ENCODE data around the gene MAML3.

Gene MAML3

DNA sequence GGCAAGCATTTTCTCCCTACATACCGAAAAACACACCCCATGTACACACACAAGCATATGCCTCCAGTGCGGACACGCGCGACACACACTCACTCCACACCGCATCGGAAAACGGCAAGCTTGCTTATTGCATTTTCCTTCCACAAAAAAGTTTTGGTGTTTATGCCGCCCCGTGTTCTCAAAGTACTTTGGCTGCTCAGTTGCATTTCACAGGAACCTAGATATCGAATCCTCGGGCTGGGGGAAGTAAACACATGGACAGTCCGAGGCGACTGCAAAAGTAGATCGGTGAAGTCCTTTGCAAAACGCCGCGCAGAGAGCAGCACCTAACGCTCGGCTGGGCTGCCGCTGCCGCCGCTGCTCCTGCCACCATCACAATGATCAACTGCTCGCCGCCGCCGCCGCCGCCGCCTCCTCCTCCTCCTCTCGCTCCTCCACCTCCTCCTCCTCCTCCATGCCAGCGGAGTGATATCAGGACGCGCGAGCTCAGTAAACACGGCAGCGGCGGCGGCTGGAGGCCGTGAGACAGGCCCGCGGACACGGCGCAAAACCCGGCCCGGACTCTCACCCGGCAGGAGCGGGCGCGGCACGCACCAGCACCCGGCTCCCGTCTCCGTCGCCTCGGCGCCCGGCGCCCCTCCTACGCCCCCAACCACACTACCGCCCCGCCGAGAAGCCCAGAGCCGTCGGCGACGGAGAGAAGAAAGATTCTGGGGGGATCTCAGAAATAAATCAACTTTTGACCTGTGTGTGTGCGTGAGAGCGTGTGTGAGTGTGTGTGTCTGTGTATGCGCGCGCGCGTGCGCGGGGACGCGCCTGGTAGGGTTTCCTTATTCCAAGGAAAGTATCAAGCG is at the start of gene MAML3:
Gene MAML3, minus strand, starts transcription at position 467 of the 854 bp plus-strand sequence. CDS start 857 bp downstream, outside the sequence.
- peak; percentile 77 to 78 for DNase-seq

DNA sequence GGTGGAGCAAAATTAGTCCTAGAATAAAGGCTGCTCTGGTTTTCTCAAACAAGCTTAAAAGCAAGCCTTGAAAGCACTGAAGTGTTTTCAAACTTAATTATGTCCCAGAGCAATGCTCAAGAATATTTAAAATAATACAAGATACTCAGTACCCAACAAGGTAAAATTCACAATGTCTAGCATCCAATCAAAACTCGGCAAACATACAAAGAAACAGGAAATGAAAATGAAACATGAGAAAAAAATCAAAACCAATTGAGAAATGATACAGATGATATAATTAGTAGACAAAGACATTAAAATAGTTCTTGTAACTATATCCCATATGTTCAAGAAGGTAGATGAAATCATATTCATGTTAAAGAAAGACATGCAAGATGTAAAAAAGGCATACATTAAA is 45.0 kb upstream of the MAML3 start:
- no peak for DNase-seq

DNA sequence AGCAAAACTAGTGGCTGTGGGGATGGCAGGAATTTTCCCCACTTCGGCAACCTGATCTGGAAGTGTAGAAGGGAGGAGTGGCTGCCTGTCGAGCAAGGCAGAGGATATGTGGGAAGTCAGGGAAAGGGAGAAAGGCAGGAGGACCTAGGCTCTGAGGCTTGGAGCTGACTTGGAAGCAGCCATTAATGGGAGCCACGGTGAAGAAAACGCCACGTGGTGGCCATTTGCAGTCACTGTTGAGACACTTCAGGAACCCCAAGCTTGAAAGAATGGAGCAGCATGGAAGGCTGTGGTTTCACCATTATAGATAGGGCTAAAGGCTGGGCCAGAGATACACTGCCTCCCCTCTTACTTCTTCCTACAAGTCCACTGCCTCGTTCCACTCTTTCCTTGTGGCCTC is 41.8 kb upstream of the MAML3 start:
- no peak for DNase-seq

GRCh38 chr4:140189805-140190204 is 35.8 kb upstream of the MAML3 start:
- DNase-seq = no peak

DNA sequence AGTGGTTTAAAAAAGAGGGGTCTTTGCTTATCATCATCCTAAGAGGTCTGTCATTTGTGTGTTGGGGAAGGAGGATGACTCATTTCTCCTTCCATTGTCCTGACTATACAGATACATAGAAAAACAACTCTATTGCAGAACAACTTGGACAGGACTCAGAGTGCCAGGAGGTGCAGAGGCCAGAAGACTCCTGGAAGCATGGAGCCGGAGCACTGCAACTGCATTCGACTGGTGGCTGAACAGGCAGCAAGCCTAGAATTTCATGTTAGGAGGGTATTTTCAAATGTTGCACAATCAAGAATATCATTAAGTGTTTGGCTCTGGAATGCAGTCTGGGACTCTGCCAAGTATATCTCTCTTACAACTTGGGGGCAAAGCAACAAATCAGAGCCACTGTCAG is 35.0 kb upstream of the MAML3 start:
- DNase-seq = no peak

DNA sequence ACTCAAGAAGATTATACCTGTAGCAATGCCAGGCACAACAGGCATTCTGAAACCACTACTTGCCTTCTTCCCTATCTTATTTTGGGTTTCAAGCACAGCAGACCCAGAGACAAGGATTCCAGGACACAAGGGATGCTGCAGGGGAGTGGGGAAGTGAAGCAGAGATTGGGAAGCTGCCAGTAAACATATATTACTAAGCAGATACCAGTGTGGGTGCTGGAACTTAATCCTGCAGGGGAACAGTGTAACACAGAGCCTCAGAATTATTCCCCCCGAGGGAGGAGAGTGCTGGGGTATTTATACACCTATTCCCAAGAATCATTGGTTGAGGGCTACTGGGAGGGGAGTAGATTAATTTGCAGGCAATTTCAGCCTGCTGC is 33.3 kb upstream of the MAML3 start:
- DNase-seq = no peak

GRCh38 chr4:140186651-140187315 is 32.8 kb upstream of the MAML3 start:
- no peak for DNase-seq

- DNase-seq = no peak
These were observed 32.1 kb upstream of the MAML3 start for GRCh38 chr4:140186082-140186438.

GRCh38 chr4:140185412-140186081 is 31.6 kb upstream of the MAML3 start:
- no peak for DNase-seq

- no peak for DNase-seq
These were observed 29.3 kb upstream of the MAML3 start for GRCh38 chr4:140183270-140183669.

DNA sequence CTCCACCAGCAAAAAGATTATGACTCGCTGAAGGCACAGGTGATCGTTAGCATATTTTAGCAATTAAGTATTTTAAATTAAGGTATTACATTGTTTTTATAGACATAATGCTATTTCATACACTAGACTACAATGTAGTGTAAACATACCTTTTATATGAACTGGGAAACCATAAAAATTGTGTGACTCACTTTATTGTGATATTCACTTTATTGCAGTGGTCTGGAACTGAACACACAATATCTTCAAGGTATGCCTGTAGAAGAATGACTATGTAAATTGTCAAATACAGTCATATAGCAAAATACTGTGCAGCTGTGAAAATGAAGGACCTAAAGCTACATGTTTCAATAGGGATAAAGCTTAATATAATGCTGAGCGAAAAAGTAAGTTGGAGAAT is 26.6 kb upstream of the MAML3 start:
- no peak for DNase-seq

GRCh38 chr4:140176735-140177134 is 22.8 kb upstream of the MAML3 start:
- no peak for DNase-seq

DNA sequence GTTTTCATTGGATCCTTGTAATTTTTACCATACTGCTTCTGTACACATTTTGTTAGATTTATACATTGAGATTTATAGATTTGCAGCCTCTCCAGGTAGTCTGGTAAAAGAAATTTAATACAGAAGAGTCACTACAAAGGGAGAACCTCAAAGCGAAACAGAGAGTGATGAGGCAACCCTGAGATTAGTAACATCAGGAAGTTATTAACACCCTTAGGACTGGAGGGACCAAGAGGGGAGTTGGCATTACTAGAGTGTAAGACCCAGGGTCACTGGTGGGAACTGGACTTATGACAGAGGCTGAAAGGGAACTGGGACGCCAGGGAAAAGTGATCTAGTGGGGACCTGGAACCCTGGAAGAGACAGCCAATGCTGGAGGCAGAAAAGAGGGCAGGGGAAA is 20.6 kb upstream of the MAML3 start:
- DNase-seq = no peak

GRCh38 chr4:140172960-140173359 is 19.0 kb upstream of the MAML3 start:
- DNase-seq = no peak

DNA sequence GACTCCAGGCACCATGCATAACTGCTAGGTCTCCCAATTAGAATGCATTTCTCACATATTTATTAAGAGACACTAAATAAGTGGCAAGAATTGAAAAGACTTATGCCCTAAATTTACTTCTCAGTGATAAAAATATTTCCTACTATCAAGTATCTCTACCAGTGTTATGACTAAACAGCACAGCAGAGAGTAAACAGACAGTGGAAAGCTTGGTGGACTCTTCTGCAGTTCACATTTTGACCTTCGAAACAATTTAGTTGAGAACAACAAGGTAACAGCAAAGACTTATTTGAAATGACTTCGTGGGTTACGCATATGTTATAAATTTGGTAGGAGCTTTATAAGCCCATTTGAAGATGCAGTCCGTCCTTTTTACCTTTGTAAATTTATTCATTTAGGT is 16.3 kb upstream of the MAML3 start:
- DNase-seq = no peak

GRCh38 chr4:140168936-140169335 is 15.0 kb upstream of the MAML3 start:
- no peak for DNase-seq

- no peak for DNase-seq
These were observed 14.5 kb upstream of the MAML3 start for GRCh38 chr4:140168474-140168873.

DNA sequence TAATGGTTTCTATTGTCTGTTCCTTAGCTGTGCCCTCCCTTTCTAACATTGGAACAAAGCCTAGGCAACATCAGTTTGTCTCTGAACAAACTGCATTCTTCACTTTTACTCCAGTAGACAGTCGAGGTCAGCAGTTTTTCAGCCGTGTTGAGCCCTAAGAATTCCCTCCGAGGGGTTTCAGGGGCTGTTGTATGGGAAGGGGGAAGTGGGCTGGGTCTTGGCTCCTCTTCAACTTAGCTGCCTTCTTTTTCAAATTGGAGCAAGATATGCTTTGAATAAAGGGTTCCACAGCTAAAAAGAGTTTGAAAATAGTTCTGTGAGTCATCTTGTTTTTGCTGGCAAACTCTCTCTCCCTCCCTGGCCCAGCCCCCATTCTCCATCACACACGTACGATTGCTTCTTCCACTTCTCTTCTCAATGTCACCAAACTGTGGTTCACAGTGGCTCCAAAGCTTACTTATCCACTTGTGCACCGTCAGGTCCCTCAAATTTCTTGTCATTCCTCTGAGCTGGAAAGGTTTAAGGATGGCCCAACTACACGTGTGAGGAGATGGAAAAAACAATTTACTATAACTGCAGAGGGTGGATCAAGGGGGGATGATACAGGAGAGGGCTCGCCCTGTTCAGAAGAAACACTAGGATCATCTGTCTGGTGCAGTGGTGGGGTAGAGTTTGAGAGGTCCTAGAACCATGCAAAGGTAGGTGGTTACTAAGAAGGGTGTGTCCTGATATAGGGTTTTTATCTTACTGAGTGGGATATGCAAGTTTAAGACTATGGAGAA is 9.2 kb upstream of the MAML3 start:
- peak in 1 of 2 donors; percentile 84 for DNase-seq

DNA sequence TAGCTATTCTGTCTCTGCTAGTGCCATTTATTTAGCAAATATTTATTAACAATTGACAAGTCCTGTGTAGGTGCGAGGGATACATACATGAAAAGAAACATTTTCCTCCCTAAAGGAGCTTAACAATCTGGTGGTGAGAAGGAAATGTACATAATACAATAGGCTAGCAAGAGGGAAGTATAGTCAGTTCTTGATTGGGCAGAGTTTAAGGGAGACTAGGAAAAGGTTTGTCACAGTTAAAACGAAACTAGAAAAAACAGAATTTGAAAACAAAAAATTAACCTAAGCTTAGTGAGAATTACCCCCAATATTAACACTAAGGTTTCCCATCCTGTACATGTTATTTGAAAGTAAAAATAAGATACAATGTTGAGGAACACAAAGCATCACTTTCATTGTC is 8.6 kb upstream of the MAML3 start:
- peak in 1 of 2 donors; percentile 61 for DNase-seq

- DNase-seq = peak in 1 of 2 donors; percentile 43
These were observed 4.5 kb upstream of the MAML3 start for GRCh38 chr4:140158365-140159030.

DNA sequence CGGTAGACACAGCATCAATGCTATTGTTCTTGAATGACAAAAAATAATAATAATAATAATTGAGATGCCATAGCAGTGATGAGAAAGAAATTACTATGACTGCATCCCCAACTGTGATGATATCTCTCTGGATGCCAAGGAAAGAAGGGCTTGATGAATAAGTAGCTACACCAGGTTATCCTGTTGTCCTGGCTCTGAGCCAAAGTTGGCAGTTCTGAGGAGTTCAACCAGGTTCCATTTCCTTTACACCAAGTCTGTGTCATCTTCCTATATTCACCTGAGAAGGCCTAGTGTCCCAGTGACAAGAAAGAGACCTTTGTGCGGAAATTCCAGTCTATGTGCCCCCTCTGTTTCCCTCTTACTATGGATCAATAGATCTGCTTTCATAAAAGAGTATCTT is 3.4 kb upstream of the MAML3 start:
- no peak for DNase-seq

GRCh38 chr4:140156529-140157171 is 2.7 kb upstream of the MAML3 start:
- DNase-seq = peak in 1 of 2 donors; percentile 74
